HG03064 (cell line): ENCODE measurements around the gene RGS19.

ENCODE experiments used
- ATAC-seq: cut with Tn5 transposase; IDR thresholded peaks from one replicate; pipeline ENCODE4 v1.9.1; 2021; ENCODE audit warnings: low read depth; ENCODE audit not compliant: unreplicated experiment

Gene RGS19

DNA sequence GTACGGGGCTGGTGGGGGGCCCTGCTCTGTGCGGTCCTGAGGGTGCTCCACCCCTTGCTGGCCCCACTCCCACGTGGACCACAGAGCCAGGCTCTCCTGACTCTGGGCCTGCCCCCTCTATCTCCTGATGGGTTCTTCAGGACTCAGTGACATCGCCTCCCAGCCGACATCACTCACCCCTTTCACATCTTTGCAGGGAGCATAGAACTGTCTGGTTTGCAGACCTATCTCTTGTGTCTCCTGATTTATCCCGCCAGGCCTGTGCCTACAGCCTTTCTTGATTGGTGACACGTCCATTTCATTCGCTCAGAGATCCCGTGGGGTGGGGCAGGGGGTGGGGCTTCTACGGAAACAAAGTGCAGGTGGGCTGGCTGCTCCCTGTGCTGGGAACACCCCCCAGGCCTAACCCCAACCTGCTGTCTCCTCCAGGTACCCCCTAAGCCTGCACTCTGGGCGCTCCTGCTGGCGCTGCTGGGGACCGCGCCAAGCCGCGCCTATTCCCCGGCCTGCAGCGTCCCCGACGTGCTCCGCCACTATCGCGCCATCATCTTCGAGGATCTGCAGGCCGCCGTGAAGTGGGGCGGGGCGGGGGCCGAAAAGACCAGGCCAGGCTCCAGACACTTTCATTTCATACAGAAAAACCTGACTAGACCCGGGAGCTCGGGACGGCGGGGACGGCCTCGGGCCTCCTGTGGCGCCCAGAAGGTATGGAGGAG lies 41.7 kb downstream of the RGS19 start:
- ATAC-seq: no peak

- ATAC-seq: no peak
Observed at GRCh38 chr20:64037199-64037497, 42.2 kb downstream of the RGS19 start.

DNA sequence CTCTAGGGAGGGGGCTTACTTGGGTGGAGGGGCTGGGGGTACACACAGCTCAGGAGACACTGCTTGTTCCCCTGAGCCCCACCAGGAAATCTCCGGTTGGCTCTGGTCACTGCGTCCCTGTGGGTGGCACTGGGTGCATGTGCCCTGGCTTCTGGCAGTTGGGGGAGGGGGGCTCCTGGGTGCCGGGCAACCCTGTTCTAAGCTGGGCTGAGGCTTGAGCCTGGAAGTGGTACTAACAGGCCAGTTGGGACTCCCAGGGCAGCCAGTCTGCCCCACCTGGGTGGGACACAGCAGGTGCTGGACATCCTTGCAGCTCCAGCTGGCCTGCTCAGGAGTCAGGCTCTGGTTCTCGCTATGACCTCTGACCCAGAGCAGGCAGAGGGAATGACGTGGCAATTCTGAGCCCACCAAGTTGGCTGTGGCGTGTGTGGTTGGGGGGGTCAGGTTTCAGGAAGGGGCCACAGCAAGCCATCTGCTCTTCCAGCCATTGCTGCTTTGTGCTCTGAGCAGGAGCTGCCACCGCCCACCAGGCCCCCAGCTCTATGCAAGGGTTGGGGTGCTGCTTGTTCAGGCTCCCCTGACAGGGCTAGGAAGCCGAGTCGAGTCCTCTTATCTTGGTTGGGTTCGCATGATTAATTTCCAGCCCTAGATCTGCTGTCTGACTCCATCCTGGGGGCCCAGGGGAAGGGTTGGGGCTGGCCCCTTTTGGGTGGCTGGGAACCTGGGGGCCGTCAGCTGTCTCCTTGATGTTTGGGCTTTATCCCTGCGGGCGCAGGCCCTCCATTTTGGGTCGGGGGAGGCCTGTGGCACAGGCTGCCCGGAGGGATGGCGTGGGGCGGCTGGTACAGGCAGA lies 42.7 kb downstream of the RGS19 start:
- ATAC-seq: no peak

- no peak for ATAC-seq
Observed at GRCh38 chr20:64035933-64036345, 43.4 kb downstream of the RGS19 start, which contains the start of gene C20orf204. C20orf204 (plus strand) TSS chr20:64036182; CDS start chr20:64036324, 142 bp downstream.

DNA sequence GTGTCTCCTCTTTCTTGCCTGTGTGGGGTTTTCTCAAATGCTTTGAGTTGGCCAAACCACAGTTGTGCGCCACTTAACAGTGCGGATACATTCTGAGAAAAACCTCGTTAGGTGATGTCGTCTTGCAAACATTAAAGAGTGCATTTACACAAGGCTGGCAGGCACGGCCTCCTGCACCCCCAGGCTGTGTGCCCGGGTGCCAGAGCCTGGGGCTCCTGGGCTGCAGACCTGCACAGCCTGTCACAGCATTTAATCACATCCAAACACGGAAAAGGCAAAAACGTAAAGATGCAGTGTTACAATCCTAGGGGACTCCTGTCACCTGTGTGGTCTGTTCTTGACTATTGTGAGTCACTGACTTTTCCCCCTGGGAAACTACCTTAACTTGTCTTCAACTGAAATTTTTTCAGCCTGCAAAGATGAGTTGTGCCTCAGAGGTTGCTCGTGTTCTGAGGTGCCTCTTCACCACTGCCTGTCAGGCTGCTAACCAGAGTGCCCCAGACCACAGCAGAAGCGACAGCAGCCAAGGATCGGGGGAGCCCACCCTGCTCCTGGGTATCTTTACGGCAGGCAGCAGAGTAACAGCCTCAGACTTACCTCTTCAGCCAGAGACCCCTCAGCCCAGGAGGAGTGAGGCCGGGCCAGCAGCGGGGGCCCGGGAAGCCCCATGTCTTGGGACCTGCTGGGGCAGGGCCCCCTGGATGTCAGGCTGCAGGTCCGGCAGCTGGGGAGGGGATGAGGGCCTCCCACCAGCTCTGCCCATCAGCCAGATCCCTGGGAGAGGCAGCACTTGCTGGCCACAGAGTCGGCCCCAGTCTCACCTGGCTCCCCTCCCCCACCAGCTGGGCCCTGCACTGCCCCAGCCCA lies 44.0 kb downstream of the RGS19 start:
- no peak for ATAC-seq

- ATAC-seq: no peak
Observed at GRCh38 chr20:64033981-64034493, 45.3 kb downstream of the RGS19 start.

DNA sequence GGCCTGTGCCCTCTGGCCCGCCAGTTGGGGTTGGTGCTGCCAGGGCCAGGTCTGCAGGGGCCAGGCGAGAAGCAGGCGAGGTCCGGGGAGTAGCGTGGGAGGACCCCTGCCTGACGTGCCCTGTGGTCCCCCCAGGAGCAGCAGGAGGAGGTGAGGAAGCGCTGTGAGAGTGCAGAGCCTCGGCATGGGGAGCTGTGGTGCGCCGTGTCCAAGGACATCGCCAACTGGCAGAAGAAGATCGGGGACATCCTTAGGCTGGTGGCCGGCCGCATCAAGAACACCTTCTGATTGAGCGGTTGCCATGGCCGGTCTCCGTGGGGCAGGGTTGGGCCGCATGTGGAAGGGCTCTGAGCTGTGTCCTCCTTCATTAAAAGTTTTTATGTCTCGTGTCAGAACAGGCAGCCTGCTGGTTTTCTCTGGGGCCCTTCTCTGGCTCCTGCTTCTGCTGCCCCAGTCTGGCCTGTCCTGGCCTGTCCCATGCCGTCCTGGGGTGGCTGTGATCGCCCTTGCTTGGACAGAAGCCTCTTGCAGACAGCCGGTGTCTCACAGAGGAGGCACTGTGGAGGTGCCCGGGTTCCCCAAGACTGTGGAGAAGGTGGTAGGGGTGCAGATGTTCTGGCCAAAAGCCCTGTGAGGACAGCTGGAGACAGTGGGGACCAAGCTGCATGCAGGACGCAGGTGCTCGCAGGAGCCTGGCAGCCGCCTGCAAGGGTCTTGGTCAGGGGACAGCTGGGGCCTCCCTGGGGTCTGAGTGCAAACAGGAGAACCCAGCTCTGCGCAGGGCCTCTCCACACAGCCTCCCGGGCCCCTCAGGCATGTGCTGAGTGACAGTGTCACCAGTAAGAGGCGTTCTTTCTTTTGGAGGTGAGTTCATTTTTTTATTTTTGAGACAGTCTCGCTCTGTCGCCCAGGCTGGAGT lies 46.4 kb downstream of the RGS19 start:
- no peak for ATAC-seq

- no peak for ATAC-seq
Observed at GRCh38 chr20:64031822-64032314, 47.5 kb downstream of the RGS19 start.

- ATAC-seq: no peak
Observed at GRCh38 chr20:64030371-64031134, 48.8 kb downstream of the RGS19 start.

- no peak for ATAC-seq
Observed at GRCh38 chr20:64029293-64030117, 49.8 kb downstream of the RGS19 start.

- no peak for ATAC-seq
Observed at GRCh38 chr20:64027981-64028685, 51.2 kb downstream of the RGS19 start.

DNA sequence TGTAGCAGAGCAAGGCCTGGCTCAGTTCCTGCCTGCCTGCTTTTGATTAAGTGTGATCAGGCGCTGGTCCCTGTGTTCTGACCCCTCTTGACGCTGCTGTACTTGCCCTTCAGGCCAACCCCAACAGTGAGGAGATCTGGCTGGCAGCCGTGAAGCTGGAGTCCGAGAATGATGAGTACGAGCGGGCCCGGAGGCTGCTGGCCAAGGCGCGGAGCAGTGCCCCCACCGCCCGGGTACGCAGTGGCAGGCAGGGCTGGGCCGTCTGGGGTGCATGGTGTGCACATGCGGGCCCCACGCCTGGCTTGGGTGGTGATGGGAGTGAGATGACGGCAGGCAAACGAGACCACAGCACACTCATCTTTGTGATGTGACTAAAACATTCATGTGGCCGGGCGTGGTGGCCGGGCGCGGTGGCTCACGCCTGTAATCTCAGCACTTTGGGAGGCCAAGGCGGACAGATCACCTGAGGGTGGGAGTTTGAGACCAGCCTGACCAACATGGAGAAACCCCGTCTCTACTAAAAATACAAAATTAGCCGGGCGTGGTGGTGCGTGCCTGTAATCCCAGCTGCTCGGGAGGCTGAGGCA lies 53.4 kb downstream of the RGS19 start:
- ATAC-seq: no peak

- ATAC-seq: no peak
Observed at GRCh38 chr20:64025101-64025825, 54.1 kb downstream of the RGS19 start.

- ATAC-seq: no peak
Observed at GRCh38 chr20:64024141-64024990, 55.0 kb downstream of the RGS19 start.

DNA sequence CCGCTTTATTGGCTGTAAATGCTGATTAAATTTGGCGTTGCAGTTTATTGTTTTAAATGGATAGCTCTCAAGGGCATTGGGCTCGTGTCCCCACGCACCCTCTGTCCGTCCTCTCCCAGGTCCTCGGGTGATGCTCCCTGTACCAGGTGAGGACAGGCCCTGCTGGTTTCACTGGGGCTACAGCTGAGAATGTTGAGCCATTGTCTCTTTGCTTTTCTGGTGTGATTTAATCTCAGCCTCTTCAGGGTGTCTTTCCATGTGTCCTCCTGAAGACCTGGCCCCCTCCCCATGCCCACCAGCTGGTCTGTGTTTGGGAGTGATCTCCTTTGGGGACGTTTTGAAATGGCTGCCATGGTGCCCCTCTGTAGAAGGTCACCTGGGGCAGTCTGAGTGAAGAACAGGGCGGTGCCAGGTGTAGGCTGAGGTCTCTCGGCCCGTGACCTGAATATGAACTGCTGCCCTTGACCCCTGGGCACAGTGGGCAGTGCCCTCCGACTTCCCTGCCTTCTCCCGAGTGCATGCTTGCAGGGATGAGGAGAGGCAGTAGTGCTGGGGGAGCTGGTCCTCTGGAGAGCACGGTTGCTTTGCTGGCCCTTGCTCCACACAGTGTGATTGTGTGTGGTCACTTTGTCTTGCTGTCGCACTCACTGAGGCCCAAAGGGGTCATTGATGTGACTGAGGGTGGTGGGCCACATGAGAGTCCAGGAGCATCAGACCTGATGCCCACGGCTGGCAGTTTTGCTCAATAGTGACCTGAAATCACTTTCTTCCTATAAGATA lies 55.8 kb downstream of the RGS19 start:
- no peak for ATAC-seq
